HG03432 (cell line): ENCODE data around the gene FIGNL1.

ENCODE experiments used
- ATAC-seq: cut with Tn5 transposase; IDR thresholded peaks from one replicate; pipeline ENCODE4 v1.9.1; 2021; ENCODE audit warnings: mild to moderate bottlenecking, moderate library complexity; ENCODE audit not compliant: unreplicated experiment

Gene FIGNL1

GRCh38 chr7:50399206-50399605 lies 50.9 kb downstream of the FIGNL1 start:
- no peak for ATAC-seq

DNA sequence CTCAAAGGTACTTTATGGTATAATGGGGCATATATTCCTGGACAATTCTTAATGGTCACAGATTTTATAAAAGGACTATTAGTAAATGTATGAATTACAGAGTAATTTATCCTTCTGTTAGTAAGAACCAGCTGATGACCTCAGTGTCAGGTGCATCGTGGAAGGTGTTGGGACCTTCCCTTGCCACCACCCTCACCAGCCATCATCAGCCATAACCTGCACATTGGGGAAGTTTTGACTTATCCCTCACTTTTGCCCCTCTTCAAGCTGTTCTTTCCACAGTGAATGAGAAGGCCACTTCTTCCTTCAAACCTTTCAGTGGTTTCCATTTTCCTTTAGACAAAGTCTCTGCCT lies 52.2 kb downstream of the FIGNL1 start:
- peak; percentile 8 for ATAC-seq

DNA sequence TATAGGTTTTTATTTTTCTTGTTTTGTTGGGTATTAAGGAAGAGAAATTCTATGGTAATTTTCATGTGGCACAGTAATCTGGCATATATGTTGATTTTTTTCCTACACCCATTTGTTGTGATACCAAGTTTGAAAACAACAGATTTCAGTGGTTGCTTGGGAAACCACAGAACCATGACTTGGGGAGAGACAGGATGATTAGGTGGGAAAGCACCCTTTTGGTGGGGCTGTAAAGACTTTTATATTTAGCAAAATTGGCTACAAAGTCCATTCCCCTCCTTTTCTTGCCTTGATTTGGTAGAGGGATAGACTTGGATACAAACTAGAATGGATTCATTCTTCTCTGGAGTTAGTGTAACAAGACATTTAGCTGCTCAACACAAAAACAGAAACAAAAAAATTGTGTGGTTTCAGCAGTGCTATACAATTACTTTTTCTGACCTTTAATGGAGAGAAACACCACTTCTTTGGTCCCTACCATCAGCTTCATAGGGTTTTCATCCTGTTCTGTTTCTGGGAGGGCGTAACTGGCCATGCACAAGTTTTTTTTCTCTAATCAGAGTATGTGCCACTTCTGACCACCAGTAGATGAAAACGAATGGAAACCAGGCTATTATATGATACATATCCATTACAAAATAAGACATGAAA lies 52.7 kb downstream of the FIGNL1 start:
- ATAC-seq, result peak; percentile 75

- ATAC-seq, result peak; percentile 13
Measured at GRCh38 chr7:50396856-50397255, 53.3 kb downstream of the FIGNL1 start.

GRCh38 chr7:50394315-50394714 lies 55.8 kb downstream of the FIGNL1 start:
- no peak for ATAC-seq
